HG03342 (cell line): ENCODE data around the gene CD6.

Source experiments
- ATAC-seq: cut with Tn5 transposase; IDR thresholded peaks from one replicate; pipeline ENCODE4 v1.9.1; 2021; ENCODE audit warnings: mild to moderate bottlenecking, moderate library complexity; ENCODE audit not compliant: unreplicated experiment

CD6 gene

DNA sequence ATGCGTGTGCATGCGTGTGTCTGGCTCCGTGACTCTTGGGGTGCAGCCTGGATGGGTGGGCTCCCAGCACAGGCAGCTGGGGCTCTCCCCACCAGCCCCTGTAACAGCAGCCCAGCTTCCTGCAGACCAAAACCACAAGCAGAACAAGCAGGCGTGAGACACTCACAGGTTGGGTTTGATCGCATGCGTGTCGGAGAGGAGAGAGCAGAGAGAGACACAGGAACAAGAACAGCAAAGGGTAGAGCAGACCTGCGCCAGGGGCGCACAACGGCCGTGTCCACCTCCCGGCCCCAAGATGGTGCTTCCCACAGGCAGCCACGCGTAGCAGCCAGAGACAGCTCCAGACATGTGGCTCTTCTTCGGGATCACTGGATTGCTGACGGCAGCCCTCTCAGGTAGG lies at the start of gene CD6:
TSS of gene CD6 (plus strand) at position 161 of the 400 bp plus-strand sequence. CDS start at position 347, 186 bp downstream.
- no peak for ATAC-seq

DNA sequence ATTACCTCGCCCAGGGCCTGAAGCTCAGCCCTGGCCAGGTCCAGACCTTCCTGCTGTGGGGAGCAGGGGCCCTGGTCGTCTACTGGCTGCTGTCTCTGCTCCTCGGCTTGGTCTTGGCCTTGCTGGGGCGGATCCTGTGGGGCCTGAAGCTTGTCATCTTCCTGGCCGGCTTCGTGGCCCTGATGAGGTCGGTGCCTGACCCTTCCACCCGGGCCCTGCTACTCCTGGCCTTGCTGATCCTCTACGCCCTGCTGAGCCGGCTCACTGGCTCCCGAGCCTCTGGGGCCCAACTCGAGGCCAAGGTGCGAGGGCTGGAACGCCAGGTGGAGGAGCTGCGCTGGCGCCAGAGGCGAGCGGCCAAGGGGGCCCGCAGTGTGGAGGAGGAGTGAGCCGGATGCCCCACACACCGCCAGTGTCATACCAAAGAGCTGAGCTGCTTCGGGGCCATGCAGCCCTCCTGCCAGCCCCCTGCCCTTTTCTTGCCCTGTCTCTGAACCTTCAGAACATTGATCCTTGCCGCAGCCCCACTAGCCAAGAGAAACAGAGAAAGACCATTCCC lies 49.6 kb upstream of the CD6 start:
- ATAC-seq, result no peak

GRCh38 chr11:60922906-60923305 lies 48.6 kb upstream of the CD6 start:
- ATAC-seq, result no peak

GRCh38 chr11:60923326-60923725 lies 48.2 kb upstream of the CD6 start:
- no peak for ATAC-seq

DNA sequence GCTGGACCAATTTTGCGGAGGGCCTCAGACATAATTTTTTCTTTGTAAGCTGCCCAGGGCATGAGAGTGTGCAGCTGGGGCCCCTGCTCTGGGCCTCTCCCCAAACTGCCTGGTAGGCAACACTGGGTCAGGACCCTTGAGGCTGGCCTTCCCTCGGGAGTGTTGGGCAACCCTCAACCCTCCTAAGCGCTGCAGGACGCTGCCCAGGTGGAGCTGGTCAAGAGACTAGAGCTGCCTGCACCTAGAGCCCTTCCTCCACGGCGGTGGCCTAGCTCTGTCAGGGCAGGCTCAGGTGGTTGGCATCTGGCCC lies 47.7 kb upstream of the CD6 start:
- no peak for ATAC-seq

DNA sequence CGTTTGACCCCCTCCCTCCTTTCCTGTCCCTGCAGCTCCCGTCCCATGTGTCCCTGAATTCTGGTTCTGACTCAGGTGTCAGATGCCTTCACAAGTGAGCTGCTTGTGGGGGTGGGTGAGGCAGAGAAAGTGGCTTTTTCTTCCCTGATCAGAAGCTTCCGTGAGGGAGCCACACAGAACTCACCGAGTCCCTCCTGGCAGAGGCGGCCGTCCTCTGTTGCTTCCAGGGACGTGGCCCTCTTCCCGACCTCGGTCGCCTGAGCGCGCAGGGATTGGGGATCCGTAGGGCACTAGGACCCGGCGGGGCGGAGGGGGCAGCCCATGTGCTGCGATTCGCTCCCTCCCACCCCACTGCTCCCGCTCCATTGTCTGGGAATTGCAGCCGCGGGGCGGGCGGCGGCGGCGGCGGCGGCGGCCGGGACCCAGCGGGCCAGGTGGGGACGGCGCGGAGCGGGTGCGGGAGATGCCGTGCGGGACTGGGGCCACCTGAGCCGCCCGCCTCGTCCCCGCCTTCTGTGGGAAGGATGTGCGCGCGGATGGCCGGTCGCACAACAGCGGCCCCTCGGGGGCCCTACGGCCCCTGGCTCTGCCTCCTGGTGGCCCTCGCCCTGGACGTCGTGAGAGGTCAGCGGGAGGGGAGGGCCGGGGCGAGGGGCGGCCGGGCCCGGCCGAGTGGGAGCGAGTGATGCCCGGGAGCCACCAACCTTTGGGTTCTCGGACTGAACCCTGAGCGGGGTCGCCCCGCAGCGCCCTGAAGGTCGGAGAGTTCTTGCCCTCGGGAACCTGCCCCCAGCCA lies 47.2 kb upstream of the CD6 start, which contains the start of gene TMEM132A:
TSS of gene TMEM132A (plus strand) at position 351 of the 796 bp plus-strand sequence. CDS start at position 525, 174 bp downstream.
- no peak for ATAC-seq

DNA sequence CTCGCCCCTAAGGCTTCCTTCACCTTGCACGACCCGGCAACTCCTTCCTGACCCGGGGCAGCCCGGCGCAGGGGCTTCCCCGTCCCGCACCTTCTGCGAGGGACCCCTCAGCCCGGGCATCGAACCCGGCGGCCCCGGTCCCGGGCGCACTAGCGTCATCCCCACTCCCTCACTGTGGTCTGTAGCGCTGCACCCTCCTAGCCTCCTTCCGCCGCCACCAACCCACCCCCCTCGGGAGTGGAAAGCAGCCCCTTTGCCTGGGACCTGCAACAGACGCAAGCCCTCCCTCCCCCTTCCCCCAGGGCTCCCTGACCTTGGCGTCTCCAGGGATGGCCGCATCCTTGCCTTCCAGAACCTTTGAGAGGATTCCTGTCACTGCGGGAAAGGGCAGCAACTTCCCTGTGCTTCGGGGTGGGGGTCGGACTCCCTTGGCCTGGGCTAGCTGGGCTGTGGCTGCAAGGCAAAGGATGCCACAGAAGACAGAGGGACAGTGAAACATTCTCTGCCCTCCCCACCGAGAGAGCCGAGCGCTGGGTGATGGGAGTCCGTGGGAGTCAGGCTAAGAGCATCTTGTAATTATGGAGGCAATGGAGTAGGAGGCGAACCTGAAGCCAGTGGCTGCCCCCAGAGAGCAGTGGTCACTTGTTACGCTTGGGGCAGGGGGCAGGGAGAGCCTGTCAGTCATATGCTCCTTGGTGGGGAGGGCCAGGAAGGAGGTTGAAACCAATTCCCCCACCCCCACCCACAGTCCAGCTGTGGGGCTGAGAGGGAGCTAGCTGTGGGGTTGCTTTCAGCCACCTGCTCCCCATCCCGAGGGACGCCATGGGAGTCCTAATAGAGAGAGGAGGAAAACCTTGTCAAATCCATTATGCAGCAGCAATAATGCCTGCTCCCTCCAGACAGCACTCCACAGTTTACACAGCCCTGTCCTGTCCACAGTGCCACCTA lies 46.3 kb upstream of the CD6 start:
- no peak for ATAC-seq

GRCh38 chr11:60925868-60926267 lies 45.6 kb upstream of the CD6 start:
- no peak for ATAC-seq

DNA sequence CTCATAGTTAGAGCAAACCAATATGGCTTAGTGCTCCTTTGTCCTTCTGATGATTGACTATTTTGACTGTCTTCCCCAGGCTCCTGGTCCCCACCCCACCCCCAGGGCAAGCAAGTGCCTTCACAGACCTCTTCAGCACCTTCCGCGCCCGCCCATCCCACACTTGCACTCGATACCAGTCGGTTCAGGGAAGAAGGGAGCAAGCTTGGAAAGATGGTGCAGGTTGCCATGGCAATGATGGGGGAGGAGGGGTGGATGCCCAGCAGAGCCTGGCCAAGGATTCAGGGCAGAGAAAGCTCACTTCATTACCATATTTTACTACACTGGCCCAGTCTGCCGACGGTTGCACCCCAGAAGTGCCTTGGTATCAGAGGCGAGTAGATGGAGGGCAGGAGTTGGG lies 45.0 kb upstream of the CD6 start:
- ATAC-seq, result no peak

DNA sequence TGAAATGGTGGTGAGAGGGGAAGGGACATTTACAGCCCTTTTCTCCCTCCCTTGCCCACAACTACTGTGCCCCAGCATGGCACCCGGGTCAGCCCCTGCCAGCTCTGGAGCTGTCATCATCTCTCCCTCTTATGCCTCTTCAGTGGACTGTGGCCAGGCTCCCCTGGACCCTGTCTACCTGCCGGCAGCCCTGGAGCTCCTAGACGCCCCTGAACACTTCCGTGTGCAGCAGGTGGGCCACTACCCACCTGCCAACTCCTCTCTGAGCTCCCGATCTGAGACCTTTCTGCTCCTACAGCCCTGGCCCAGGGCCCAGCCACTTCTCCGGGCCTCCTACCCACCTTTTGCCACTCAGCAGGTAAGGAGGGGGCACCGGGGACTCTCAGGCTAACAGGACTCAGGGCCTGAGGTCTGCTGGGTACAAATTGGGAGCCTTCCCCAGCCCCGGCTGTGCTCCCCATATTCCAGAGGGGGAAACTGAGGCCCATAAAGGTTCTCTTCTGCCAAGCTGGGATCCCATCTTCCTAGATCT lies 44.4 kb upstream of the CD6 start:
- no peak for ATAC-seq

DNA sequence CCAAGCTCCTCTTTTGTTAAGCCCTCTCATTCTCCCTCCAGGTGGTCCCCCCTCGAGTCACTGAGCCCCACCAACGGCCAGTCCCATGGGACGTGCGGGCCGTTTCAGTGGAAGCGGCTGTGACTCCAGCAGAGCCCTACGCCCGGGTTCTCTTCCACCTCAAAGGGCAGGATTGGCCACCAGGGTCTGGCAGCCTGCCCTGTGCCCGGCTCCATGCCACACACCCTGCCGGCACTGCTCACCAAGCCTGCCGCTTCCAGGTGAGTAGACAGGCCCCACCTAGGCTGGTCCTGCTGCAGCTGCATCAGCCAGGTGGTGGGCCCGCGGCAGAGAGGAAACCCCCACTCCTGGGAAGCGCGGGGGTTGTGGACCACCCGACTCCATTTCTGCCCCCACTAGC lies 43.9 kb upstream of the CD6 start:
- ATAC-seq, result no peak

DNA sequence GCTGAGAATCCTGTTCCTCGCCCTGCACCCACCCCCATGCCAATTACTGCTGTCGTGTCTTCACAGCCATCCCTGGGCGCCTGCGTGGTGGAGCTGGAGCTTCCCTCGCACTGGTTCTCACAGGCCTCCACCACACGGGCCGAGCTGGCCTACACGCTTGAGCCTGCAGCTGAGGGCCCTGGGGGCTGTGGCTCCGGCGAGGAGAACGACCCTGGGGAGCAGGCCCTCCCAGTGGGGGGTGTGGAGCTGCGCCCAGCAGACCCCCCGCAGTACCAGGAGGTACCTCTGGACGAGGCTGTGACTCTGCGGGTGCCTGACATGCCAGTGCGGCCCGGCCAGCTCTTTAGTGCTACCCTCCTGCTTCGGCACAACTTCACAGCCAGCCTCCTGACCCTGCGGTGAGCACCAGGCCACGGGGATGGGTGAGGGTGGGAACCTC lies 42.9 kb upstream of the CD6 start:
- no peak for ATAC-seq

- ATAC-seq, result no peak
Observed at GRCh38 chr11:60929764-60930163, 41.7 kb upstream of the CD6 start.

DNA sequence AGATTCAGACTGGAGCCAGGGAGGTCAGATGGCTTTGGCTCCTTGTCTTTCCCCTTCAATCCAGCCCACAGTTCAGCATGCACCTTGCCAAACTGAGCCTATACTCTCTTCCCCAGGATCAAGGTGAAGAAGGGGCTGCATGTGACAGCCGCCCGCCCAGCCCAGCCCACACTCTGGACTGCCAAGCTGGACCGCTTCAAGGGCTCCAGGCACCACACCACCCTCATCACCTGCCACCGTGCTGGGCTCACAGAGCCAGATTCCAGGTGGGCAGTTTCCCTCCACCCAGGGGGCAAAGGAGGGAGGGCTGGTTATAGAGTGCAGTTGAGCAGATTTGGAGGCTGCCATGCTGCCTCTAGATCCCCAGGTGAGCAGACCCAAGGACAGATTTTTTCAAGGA lies 41.1 kb upstream of the CD6 start:
- ATAC-seq, result no peak

- no peak for ATAC-seq
Observed at GRCh38 chr11:60931917-60932316, 39.6 kb upstream of the CD6 start.

- no peak for ATAC-seq
Observed at GRCh38 chr11:60932605-60933356, 38.7 kb upstream of the CD6 start.

- ATAC-seq, result no peak
Observed at GRCh38 chr11:60933416-60934123, 37.9 kb upstream of the CD6 start.

GRCh38 chr11:60934124-60934789 lies 37.2 kb upstream of the CD6 start:
- ATAC-seq, result no peak

GRCh38 chr11:60934790-60935605 lies 36.5 kb upstream of the CD6 start:
- no peak for ATAC-seq
